Measurements from ENCODE around the gene DUOX2. TPM values are rescaled to one million over a fixed set of nuclear protein-coding genes. Genes with fewer than 3 reads are reported as not detected.

Gene DUOX2
- total RNA-seq, 2 donors from 2014 or later = 0.42 TPM; not detected in 1

DNA sequence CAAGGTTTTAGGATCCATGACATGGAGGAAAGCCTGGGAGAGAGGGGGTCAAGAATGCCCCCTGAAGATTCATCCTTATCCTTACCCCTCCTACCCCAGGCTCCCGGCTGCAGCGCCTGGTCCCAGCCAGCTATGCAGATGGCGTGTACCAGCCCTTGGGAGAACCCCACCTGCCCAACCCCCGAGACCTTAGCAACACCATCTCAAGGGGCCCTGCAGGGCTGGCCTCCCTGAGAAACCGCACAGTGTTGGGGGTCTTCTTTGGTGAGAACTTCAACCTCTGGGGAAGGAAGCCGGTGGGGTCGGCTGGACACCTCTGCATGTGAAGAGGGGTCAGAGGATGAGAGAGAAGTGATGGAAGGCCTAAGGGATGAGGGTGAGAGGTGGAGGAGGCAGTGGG, 20.1 kb upstream of the DUOX2 start:
- Histone ChIP-seq H3K4me1 (ENCODE audit: control insufficient read depth in 1 of 2, low read depth in 2 of 2) (peaks cover 0 to 14% of the 10 kb centered on the region in 2 donors), H3K27me3 (replicated peaks; ENCODE audit: insufficient read depth) (peaks cover 10% of the 10 kb centered on the region), H3K27ac (no peak overlapping the region), H3K9me3 (no peaks in the 10 kb centered on the region), H3K4me3 (no peak overlapping the region), H3K36me3 (no peaks in the 10 kb centered on the region)
- DNase-seq (ENCODE audit: low spot score) = no peak
- ATAC-seq (ENCODE audit: insufficient number of reproducible peaks, low FRiP score, low read depth) = no peak
- no peak for TF ChIP-seq CTCF (IDR thresholded peaks at IDR 0.05)

DNA sequence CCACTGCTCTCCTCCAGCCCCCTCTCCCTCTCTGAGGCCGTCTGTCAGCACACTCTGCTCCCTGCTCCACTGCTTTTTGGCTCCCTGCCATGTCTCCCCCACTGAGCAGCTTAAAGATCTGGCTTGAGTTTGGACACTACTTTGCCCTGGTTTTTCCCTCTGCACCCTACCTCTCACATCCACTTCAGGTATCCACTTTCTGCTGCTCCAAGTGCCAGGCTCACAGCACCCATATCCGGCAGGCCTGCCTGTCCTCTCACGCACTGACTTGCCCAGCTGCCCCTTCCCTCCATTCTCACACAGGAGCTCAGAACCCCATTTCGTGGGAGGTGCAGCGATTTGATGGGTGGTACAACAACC, 19.6 kb upstream of the DUOX2 start:
- peaks cover 0 to 14% of the 10 kb centered on the region in 2 donors for H3K4me1 ChIP-seq (ENCODE audit: control insufficient read depth in 1 of 2, low read depth in 2 of 2)
- no peaks in the 10 kb centered on the region for H3K9me3 ChIP-seq
- H3K36me3 ChIP-seq = no peaks in the 10 kb centered on the region
- H3K27ac ChIP-seq = no peak overlapping the region
- DNase-seq (ENCODE audit: low spot score) (no peak), ATAC-seq (ENCODE audit: insufficient number of reproducible peaks, low FRiP score, low read depth) (no peak)
- no peak for TF ChIP-seq CTCF (IDR thresholded peaks at IDR 0.05)
- H3K27me3 ChIP-seq (replicated peaks; ENCODE audit: insufficient read depth) = peaks cover 10% of the 10 kb centered on the region
- no peak overlapping the region for H3K4me3 ChIP-seq

DNA sequence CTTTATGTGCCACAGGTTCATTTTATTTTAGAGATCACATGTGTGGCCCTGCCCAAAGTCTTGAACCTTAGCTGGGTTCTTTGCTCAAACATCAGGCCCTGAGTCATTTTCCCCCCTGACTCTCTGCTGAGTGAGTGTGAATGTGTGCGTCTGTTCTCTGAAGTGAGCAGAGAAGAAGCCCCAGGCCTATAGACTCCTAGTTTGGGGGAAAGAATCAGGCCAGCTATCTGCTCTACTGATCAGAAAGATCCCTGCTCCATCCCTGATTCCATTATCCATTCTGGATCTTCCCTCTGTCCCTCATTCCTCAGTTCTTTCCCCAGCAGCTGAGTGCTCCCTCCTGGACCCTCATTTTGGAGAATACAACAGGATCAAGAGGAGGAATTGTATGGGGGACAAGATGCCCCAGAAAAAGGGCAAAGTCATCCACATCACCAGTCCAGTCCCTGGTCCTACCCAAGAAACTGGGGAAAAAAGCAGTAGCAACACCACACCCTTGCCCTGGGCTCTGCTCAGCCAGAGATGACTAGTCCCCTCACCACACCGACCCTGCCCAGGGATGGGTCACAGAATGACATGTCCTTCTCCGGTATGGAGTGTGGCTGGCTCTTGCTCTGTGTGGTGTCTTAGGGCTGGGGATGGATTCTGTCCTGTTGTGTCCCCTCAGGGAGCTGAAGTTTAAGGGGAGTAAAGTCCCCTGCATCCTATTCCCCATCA, 19.0 kb upstream of the DUOX2 start:
- TF ChIP-seq CTCF (IDR thresholded peaks at IDR 0.05) = no peak
- H3K36me3 ChIP-seq = no peaks in the 10 kb centered on the region
- H3K4me1 ChIP-seq (ENCODE audit: control insufficient read depth in 1 of 2, low read depth in 2 of 2) = peaks cover 0 to 14% of the 10 kb centered on the region in 2 donors
- no peaks in the 10 kb centered on the region for H3K9me3 ChIP-seq
- DNase-seq (ENCODE audit: low spot score) (no peak), ATAC-seq (ENCODE audit: insufficient number of reproducible peaks, low FRiP score, low read depth) (no peak)
- H3K4me3 ChIP-seq = no peak overlapping the region
- H3K27ac ChIP-seq = no peak overlapping the region
- peaks cover 10% of the 10 kb centered on the region for H3K27me3 ChIP-seq (replicated peaks; ENCODE audit: insufficient read depth)

DNA sequence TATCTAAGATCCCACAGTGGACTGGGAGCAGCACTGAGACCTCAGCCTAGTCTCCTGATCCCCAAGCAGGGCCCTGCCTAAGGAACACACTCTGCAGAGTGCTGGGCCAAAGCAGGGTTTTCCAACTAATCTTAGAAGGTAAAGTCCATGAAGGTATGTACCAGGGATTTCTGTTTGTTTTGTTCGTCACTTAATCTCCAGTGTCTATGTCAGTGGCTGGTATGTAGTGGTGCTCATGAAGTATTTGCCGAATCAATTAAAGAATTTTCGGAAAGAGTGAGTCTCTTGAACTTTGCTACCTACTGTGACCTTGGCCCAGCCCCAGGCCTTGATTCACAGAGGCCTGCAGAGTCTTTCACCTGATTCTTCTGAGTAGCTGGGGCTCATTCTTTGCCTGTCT, 17.5 kb upstream of the DUOX2 start:
- H3K36me3 ChIP-seq = no peaks in the 10 kb centered on the region
- no peak for DNase-seq (ENCODE audit: low spot score)
- H3K4me3 ChIP-seq = no peak overlapping the region
- no peak for TF ChIP-seq CTCF (IDR thresholded peaks at IDR 0.05)
- H3K9me3 ChIP-seq = no peaks in the 10 kb centered on the region
- ATAC-seq (ENCODE audit: insufficient number of reproducible peaks, low FRiP score, low read depth) = no peak
- H3K4me1 ChIP-seq (ENCODE audit: control insufficient read depth in 1 of 2, low read depth in 2 of 2) = peaks cover 0 to 14% of the 10 kb centered on the region in 2 donors
- H3K27me3 ChIP-seq (replicated peaks; ENCODE audit: insufficient read depth) = peaks cover 7% of the 10 kb centered on the region
- H3K27ac ChIP-seq = no peak overlapping the region

GRCh38 chr15:45130291-45131000, 16.5 kb upstream of the DUOX2 start:
- no peak overlapping the region for H3K4me3 ChIP-seq
- TF ChIP-seq CTCF (IDR thresholded peaks at IDR 0.05) = no peak
- DNase-seq (ENCODE audit: low spot score) = no peak
- H3K4me1 ChIP-seq (ENCODE audit: control insufficient read depth in 1 of 2, low read depth in 2 of 2) = peaks cover 0 to 14% of the 10 kb centered on the region in 2 donors
- H3K27ac ChIP-seq = no peak overlapping the region
- no peak for ATAC-seq (ENCODE audit: insufficient number of reproducible peaks, low FRiP score, low read depth)
- no peaks in the 10 kb centered on the region for H3K36me3 ChIP-seq
- no peaks in the 10 kb centered on the region for H3K9me3 ChIP-seq
- no peaks in the 10 kb centered on the region for H3K27me3 ChIP-seq (replicated peaks; ENCODE audit: insufficient read depth)
